Caco-2 (cell line): Measurements from ENCODE around the gene GPR17. TPM values are rescaled to one million over a fixed set of nuclear protein-coding genes. Genes with fewer than 3 reads are reported as not detected.

Experiments used
- BruUV-seq: library from RNA; stranded (reverse); fragments of 400-500 nt; replicated peaks from 2 replicates; lab custom pipeline; 2021; lab: Mats Ljungman, UMichigan
- CTCF ChIA-PET: fragments of 300-600 bp; sonication (Branson Sonifier 250); formaldehyde crosslinking; loops from one replicate; lab custom pipeline; 2022; ENCODE audit warnings: antibody characterized with exemption; lab: Charles Lee
- POLR2A ChIA-PET: fragments of 300-600 bp; sonication (Branson Sonifier 250); formaldehyde crosslinking; loops from one replicate; lab custom pipeline; 2022; ENCODE audit warnings: antibody characterized with exemption; lab: Charles Lee
- DNase-seq, 2 experiments: peaks; one replicate each; pipeline versions ENCODE4 v3.0.0 to v3.0.0-alpha.2; 2020 to 2022
- H3K27me3 ChIP-seq: replicated peaks from 2 replicates; pipeline ENCODE4 v1.6.0; 2011; ENCODE audit warnings: low read length; ENCODE audit not compliant: control insufficient read depth, insufficient read depth
- H3K36me3 ChIP-seq: 2 replicates; pipeline ENCODE4 v1.5.1; 2011; ENCODE audit warnings: low read length; ENCODE audit not compliant: control insufficient read depth, insufficient read depth
- H3K4me1 ChIP-seq: fragments of 250-450 bp; sonication (Bioruptor Pico); 2 replicates; pipeline ENCODE4 v1.5.1; 2020; ENCODE audit warnings: mild to moderate bottlenecking
- H3K4me3 ChIP-seq: 2 replicates; pipeline ENCODE4 v1.5.1; 2011; ENCODE audit warnings: low read depth, mild to moderate bottlenecking, control low read depth, low read length
- H3K9me3 ChIP-seq: fragments of 250-450 bp; sonication (Bioruptor Pico); 2 replicates; pipeline ENCODE4 v1.5.1; 2020; ENCODE audit warnings: mild to moderate bottlenecking, moderate library complexity
- H3K27ac Mint-ChIP-seq: one replicate; pipeline ENCODE4 v1.8.0; 2022; ENCODE audit warnings: mixed read lengths; ENCODE audit not compliant: unreplicated experiment
- H3K27me3 Mint-ChIP-seq: one replicate; pipeline ENCODE4 v1.8.0; 2022; ENCODE audit warnings: mixed read lengths; ENCODE audit not compliant: insufficient read depth, unreplicated experiment
- H3K36me3 Mint-ChIP-seq: one replicate; pipeline ENCODE4 v1.8.0; 2022; ENCODE audit warnings: mild to moderate bottlenecking, mixed read lengths; ENCODE audit not compliant: insufficient read depth, unreplicated experiment
- H3K4me1 Mint-ChIP-seq: one replicate; pipeline ENCODE4 v1.8.0; 2022; ENCODE audit warnings: low read depth, mixed read lengths; ENCODE audit not compliant: unreplicated experiment
- H3K4me3 Mint-ChIP-seq: one replicate; pipeline ENCODE4 v1.8.0; 2022; ENCODE audit warnings: mild to moderate bottlenecking, moderate library complexity, mixed read lengths; ENCODE audit not compliant: unreplicated experiment
- H3K9me3 Mint-ChIP-seq: one replicate; pipeline ENCODE4 v1.8.0; 2022; ENCODE audit warnings: mixed read lengths; ENCODE audit not compliant: unreplicated experiment
- intact Hi-C: fragments of 100-400 bp; cut with micrococcal nuclease; formaldehyde crosslinking; loops from one replicate; pipeline ENCODE4 v1.10.0; 2022; ENCODE audit not compliant: unreplicated experiment
- total RNA-seq: library from RNA; stranded (reverse); gene quantifications from 2 replicates; pipeline ENCODE4 v1.2.3, GENCODE V29; 2022
- TF ChIP-seq, protein P1 (sequence below), 2 experiments: fragments of 200-600 bp in 1 of 2; IDR thresholded peaks; 1 replicate in 1 of 2; 2 replicates in 1 of 2; pipeline versions ENCODE4 v1.5.1 to v1.8.0; 2011 to 2022; ENCODE audit warnings: antibody characterized with exemption in 1 of 2, control low read depth in 1 of 2, inconsistent platforms in 1 of 2, low read depth in 1 of 2, low read length in 1 of 2, mild to moderate bottlenecking in 1 of 2, moderate library complexity in 1 of 2; ENCODE audit not compliant: insufficient read depth in 1 of 2, severe bottlenecking in 1 of 2, unreplicated experiment in 1 of 2

GPR17 gene
- total RNA-seq, 1 experiment from 2014 or later = not detected

DNA sequence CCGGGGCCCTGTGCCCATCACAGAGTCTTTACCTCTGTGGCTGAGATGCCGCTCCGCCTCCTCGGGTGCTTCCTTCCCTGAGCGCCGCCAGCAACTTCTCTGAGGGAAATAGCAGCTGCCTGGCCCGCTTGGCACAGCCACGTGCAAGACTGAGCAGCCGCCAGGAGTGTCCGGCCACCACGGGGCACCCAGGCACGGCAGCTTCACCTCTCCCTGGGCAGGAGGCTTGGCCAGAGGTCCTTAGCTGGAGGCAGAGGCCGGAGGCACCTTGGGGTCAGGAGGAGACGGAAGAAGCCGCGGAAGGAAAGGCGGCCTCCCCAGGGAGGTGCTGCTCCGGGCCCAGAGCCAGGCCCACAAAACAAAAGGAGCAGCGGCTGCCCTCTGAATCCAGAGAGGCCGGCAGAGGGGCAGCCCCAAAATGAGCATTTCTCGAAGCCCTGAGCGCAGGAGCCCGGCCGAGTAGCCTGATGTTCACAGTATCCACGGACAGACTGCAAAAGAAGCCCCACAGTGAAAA is 35.4 kb downstream of the GPR17 start:
- no peaks in the 10 kb centered on the region for H3K36me3 ChIP-seq
- no peaks in the 10 kb centered on the region for H3K9me3 ChIP-seq
- ChIA-PET CTCF (no interaction called here), POLR2A (no interaction called here)
- TF ChIP-seq, protein P1, sequence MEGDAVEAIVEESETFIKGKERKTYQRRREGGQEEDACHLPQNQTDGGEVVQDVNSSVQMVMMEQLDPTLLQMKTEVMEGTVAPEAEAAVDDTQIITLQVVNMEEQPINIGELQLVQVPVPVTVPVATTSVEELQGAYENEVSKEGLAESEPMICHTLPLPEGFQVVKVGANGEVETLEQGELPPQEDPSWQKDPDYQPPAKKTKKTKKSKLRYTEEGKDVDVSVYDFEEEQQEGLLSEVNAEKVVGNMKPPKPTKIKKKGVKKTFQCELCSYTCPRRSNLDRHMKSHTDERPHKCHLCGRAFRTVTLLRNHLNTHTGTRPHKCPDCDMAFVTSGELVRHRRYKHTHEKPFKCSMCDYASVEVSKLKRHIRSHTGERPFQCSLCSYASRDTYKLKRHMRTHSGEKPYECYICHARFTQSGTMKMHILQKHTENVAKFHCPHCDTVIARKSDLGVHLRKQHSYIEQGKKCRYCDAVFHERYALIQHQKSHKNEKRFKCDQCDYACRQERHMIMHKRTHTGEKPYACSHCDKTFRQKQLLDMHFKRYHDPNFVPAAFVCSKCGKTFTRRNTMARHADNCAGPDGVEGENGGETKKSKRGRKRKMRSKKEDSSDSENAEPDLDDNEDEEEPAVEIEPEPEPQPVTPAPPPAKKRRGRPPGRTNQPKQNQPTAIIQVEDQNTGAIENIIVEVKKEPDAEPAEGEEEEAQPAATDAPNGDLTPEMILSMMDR (IDR thresholded peaks at IDR 0.05; ENCODE audit: insufficient read depth in 1 of 2, low read depth in 1 of 2, low read length in 1 of 2, severe bottlenecking in 1 of 2, unreplicated experiment in 1 of 2) = no peak
- no peak for DNase-seq
- no peaks in the 10 kb centered on the region for H3K36me3 Mint-ChIP-seq
- H3K4me3 Mint-ChIP-seq = no peak overlapping the region
- intact Hi-C loops = no loop called here
- H3K27ac Mint-ChIP-seq = no peak overlapping the region
- no peaks in the 10 kb centered on the region for H3K4me1 ChIP-seq
- H3K9me3 Mint-ChIP-seq = no peaks in the 10 kb centered on the region
- H3K4me3 ChIP-seq = no peak overlapping the region
- no TSS peak for BruUV-seq
- 0 out of 2 replicates have a peak, but pooled peaks cover 1% of the 10 kb centered on the region for H3K27me3 ChIP-seq
- no peaks in the 10 kb centered on the region for H3K4me1 Mint-ChIP-seq
- peaks cover 8% of the 10 kb centered on the region for H3K27me3 Mint-ChIP-seq

DNA sequence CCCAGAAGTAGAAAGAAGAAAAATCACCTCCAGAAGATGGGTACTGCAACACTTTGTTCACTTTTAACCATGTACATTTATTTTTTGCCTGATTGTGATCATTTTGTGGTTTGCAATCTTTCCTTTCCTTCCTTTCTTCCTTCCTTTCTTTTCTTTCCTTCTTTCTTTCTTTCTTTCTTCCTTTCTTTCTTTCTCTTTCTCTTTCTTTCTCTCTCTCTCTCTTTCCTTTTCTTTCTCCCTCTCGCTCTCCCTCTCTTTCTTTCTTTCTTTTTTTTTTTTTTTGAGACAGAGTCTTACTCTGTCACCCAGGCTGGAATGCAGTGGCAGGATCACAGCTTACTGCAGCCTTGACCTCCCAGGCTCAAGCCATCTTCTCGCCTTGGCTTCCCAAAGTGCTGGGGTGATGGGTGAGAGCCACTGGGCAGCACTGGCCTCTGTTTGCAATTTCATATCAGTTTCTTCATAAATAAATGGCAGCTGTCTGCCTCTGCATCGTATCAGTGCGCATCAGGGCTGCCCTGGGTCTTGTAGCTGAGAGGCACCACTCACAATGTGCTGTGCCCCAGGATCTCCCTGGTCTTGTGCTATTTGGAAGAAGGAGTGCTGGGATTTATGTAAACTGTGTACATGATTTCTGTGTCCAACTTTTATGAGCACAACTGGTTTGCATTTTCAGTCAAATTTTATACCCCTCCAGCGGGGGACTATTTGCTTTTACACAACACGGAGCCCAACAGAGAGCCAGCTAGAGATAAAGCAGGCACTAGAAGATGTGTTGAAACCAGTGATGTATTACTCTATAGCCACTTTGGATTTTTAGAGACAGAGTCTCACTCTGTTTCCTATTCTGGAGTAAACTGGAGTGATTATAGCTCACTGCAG is 36.3 kb downstream of the GPR17 start:
- Mint-ChIP-seq H3K4me3 (no peak overlapping the region), H3K9me3 (no peaks in the 10 kb centered on the region), H3K36me3 (no peaks in the 10 kb centered on the region), H3K27ac (no peak overlapping the region), H3K27me3 (peaks cover 5% of the 10 kb centered on the region), H3K4me1 (no peaks in the 10 kb centered on the region)
- CTCF ChIA-PET = interaction anchor here (0.6 to 1.5 kb wide), 3 partner anchors 19 to 111 kb away, joined by 3 to 5 read pairs (median 4); partner anchors contain the start of gene SFT2D3
- BruUV-seq = no TSS peak
- no peak for DNase-seq
- Histone ChIP-seq H3K27me3 (no peaks in the 10 kb centered on the region), H3K9me3 (no peaks in the 10 kb centered on the region), H3K4me1 (no peaks in the 10 kb centered on the region), H3K4me3 (no peak overlapping the region), H3K36me3 (no peaks in the 10 kb centered on the region)
- POLR2A ChIA-PET = no interaction called here
- TF ChIP-seq, protein P1 (IDR thresholded peaks at IDR 0.05; ENCODE audit: insufficient read depth in 1 of 2, low read depth in 1 of 2, low read length in 1 of 2, severe bottlenecking in 1 of 2, unreplicated experiment in 1 of 2) = no peak
- intact Hi-C loops = no loop called here

DNA sequence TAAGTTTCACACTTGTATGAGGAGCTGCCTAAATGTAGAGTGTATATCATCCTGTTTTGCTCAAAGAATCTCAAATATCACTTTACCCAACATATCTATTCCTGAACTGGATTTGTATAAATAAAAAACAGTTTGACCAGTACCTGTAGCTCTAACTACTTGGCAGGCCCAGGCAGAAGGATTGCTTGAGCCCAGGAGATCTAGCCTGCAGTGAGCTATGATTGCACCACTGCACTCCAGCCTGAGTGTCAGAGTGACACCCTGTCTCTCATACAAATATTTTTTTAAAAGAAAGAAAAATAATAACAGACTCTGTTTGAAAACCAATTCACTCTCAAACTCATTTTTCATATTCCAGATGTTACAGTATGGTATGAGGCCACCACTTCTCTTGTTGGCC is 37.1 kb downstream of the GPR17 start:
- no peaks in the 10 kb centered on the region for H3K36me3 Mint-ChIP-seq
- Histone ChIP-seq H3K4me1 (no peaks in the 10 kb centered on the region), H3K27me3 (no peaks in the 10 kb centered on the region), H3K4me3 (no peak overlapping the region), H3K9me3 (0 out of 2 replicates have a peak, but pooled peaks cover 2% of the 10 kb centered on the region), H3K36me3 (no peaks in the 10 kb centered on the region)
- no peak overlapping the region for H3K4me3 Mint-ChIP-seq
- H3K27me3 Mint-ChIP-seq = peaks cover 3% of the 10 kb centered on the region
- H3K4me1 Mint-ChIP-seq = no peaks in the 10 kb centered on the region
- ChIA-PET CTCF (interaction anchor here (1.2 to 1.5 kb wide), 2 partner anchors 18 to 92 kb away, joined by 3 to 4 read pairs; partner anchors contain the start of gene SFT2D3), POLR2A (no interaction called here)
- H3K9me3 Mint-ChIP-seq = no peaks in the 10 kb centered on the region
- DNase-seq = no peak
- BruUV-seq = no TSS peak
- TF ChIP-seq, protein P1 (IDR thresholded peaks at IDR 0.05; ENCODE audit: insufficient read depth in 1 of 2, low read depth in 1 of 2, low read length in 1 of 2, severe bottlenecking in 1 of 2, unreplicated experiment in 1 of 2) = no peak
- H3K27ac Mint-ChIP-seq = no peak overlapping the region
- intact Hi-C loops = no loop called here
